GM19351 (cell line): ENCODE results near the gene PPP1R26.
"Not testable (repeated sequence)": the region's sequence is repeated elsewhere in the genome, so short reads cannot be mapped to it uniquely, and the experiment has no call there.

Experiments
- ATAC-seq: cut with Tn5 transposase; IDR thresholded peaks from one replicate; pipeline ENCODE4 v1.9.1; 2021; ENCODE audit warnings: mild to moderate bottlenecking, moderate library complexity; ENCODE audit not compliant: unreplicated experiment

PPP1R26 gene

GRCh38 chr9:135504262-135505243, 25.0 kb downstream of the PPP1R26 start:
- no peak for ATAC-seq

- no peak for ATAC-seq
Measured at GRCh38 chr9:135505406-135506187, 26.0 kb downstream of the PPP1R26 start.

DNA sequence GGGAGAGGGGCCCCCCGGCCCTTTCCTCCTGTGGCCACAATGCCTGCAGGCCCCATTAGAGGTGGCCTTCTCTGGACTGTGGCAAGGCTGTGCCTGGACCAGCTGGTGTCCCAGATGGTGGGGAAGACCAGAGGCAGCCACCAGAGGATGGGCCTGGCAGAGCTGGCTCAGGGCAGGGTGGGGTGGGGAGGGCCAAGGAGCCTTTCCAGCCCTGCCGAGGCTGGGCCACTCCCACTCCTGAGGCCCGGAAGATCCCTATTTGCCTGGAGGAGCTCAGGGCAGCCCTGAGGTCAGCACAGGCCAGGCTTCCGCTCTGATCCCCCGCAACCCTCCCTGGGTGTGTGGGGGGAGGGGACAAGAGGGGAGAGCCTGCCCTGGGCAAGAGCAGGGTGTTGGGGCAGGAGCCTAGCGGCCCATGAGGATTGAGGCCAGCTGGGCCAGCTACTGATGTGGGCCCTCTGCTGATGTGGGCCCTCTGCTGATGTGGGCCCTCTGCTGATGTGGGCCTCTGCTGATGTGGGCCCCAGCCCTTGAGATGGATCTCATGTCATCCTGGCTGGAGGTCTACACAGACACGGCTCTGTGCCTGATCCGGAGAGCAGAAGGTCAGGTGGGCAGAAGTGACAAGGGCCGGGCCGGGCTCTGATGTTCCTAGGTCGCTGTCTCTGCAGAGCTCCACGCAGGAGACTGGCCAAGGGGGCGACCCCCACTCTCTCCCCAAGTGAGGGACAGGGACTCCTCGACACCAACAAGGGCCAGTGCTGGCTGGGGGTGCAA, 26.9 kb downstream of the PPP1R26 start:
- ATAC-seq, result no peak

DNA sequence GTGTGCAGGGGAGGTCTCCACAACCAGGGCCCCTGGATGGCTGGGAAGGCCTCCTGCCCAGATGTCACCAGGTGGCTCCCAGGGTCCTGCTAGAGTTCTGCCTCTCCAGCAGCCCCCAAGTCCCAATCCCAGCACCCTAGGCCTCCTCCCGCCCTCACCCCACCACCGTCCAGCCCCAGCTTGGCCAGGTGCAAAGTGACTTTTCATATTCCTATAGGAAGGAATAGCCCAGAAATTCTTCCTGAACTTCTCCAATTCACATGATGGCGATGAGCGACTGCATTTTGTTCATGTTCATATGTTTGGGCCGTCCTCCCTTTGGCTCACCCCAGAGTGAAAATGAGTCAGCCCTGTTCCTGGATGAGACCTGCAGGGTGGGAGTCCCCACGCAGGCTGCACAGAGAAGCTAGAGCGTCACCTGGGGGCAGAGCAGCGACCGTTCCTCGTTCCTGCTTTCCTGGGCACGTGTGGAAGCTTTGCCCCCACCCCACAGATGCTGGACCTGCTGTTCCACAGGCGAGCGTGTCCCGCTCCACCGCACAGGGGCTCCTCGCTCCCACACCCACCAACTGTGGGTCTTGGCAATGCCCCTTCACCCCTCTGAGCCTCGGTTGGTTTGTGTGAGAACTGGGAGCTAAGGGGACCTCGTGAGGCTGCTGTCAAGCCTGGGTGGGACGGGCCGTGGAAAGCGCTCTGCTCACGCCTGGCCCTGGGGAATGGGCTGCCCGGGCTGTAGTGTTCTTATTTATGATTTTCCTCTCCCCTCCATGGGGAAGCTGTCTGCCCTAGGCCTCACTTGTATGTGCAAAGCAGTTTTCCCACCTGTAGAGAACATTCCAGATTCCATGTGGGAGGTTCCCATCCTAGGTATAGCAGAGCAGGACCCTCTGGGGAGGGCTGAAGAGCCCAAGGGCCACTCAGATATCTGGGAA, 27.8 kb downstream of the PPP1R26 start:
- no peak for ATAC-seq

DNA sequence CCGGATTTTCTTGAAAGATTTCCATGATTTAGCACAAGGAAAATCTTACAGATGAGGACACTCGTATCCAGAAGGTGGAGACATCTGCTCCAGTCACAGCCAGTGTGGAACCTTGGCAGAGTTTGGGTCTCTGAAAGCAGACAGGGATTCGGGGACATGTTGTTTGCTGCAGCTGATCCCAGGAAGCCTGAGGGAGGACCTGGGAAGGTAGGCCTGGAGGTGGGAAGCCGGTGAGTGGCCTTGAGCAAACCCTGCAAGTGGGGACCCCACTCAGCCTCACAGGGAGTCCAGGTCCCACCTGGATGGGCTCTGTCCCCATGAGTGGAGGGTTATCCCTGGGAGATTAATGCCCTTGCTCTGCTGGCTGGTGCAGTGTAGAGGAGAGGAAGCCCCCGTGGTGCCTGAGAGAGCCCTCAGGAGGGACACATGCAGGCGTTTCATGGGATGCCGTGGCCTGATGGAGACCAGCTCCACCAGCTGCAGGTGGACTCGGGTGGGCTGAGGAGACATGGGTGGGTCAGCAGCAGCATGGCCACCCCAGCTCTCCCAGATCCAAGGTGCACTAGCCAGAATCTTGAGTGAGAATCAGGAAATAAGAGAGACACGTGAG, 28.7 kb downstream of the PPP1R26 start:
- no peak for ATAC-seq

DNA sequence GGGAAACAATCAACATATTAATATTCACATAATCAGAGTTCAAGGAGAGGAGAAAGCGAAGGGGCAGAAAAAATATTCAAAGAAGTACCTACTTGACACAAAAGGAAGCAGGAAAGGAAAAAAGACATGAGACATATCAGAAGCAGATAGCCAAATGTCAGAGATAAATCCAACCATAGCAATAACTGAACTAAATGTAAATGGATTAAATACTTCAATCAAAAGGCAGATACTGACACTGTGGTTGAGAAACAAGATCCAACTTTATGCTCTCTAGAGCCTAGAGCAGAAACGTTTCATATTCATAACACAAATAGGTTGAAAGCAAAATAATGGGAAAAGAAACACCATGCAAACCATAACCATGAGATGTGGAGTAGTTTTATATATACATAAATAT, 29.9 kb downstream of the PPP1R26 start:
- ATAC-seq, result no peak

- ATAC-seq, result no peak
Measured at GRCh38 chr9:135512241-135512603, 32.6 kb downstream of the PPP1R26 start.

DNA sequence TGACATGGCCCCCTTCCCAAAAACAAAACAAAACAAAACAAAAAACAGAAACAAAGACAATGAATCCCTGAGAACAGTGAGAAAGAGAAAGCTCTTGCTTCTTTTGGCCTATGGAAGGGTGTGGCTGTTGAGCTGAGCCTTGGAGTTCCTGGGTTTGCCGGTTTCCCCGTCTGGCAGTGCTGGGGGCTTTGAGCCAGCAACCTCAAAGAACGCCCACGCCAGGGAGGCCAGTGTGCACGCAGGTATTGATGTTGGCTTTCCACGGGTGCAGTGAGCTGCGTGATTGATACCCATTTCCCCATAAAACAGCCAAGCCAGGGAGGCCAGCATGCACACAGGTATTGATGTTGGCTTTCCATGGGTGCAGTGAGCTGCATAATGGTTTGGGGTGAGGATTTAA, 33.3 kb downstream of the PPP1R26 start:
- no peak for ATAC-seq

GRCh38 chr9:135513351-135513846, 33.8 kb downstream of the PPP1R26 start:
- ATAC-seq, result no peak

- not testable (repeated sequence) for ATAC-seq
Measured at GRCh38 chr9:135513906-135514305, 34.3 kb downstream of the PPP1R26 start.

DNA sequence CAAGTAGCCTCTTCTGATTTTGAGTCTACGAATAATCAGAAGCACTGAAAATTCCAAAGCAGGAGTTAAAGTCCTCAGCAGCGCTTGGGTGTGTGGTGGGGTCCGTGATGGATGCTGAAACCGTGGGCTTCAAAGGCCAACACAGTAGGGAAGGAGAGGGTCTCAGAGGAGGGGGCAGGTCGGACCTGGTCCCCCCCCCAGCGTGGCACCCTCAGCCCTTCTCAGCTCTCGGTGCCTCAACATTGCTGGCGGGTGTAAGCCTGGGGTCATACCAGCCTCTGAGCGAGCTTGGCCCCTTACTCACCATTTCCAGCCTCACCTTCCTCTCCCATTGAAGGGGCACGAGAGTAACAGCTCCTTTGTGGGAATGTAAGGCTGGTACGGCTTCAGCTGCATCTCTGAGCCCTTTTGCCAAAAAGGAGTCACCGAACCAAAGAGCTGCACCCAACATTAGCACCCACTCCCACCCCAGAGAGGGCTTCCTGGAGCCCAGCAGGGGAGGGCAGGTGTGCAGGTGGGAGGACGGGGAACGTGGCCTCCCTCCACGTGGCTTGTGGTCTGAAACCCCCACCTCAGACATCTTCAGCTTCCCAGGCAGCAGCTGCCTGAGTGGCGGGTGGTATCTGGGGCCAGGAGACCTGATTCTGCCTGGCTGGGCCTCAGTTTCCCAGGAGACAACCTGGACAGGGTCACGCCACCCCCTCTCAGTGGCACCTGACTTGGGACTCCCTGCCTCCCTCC, 34.9 kb downstream of the PPP1R26 start:
- no peak for ATAC-seq

- ATAC-seq, result no peak
Measured at GRCh38 chr9:135515083-135515951, 35.7 kb downstream of the PPP1R26 start.

GRCh38 chr9:135516132-135516860, 36.7 kb downstream of the PPP1R26 start:
- no peak for ATAC-seq

DNA sequence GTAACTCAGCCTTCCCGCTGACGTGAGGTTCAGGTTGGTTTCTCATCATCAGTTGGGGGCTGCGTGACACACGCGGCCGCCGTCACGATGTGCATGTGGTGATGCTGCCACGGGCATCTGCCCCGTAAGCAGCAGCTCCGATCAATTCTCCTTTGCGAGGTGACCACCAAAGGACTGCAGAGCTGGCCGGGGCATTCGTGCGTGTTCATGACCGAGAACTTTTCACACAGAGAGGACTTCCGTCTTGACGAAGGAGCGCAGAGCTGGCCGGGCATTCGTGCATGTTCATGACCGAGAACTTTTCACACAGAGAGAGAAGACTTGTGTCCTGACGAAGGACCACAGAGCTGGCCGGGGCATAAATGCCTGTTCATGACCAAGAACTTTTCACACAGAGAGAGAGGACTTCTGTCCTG, 37.8 kb downstream of the PPP1R26 start:
- no peak for ATAC-seq

DNA sequence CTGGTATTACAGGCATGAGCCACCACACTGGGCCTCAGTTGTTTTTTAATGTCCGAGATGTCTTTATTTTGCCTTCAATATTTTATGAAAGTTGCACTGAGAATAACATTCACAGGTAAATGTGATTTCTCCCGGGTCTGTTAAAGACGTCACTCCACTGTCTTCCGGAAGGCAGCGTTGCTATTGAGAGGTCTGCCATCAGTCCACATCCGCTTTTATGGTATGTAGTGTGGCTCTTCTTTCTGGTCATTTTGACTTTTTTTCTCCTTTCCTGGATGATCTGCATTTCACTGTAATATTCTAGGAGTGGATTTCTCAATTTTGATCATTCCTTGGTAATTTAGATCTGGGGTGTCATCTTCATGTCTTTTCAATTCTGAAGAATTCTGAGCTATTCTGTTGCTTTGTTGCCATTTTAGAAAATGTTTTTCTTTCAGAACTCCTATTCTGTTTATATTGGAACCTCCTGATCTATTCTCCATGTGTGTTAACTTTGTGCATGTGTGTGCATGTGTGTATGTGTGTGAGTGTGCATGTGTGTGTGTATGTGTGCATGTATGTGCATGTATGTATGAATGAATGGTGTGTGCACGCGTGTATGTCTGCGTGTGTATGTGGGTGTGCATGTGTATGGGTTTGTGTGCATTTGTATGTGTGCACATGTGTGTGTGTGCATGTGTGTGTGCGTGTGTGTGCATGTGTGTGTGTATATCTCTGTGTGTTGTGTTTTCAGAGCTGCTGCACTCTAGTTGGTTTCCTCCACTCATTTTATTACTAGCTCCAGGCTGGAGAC, 39.8 kb downstream of the PPP1R26 start:
- ATAC-seq, result no peak

DNA sequence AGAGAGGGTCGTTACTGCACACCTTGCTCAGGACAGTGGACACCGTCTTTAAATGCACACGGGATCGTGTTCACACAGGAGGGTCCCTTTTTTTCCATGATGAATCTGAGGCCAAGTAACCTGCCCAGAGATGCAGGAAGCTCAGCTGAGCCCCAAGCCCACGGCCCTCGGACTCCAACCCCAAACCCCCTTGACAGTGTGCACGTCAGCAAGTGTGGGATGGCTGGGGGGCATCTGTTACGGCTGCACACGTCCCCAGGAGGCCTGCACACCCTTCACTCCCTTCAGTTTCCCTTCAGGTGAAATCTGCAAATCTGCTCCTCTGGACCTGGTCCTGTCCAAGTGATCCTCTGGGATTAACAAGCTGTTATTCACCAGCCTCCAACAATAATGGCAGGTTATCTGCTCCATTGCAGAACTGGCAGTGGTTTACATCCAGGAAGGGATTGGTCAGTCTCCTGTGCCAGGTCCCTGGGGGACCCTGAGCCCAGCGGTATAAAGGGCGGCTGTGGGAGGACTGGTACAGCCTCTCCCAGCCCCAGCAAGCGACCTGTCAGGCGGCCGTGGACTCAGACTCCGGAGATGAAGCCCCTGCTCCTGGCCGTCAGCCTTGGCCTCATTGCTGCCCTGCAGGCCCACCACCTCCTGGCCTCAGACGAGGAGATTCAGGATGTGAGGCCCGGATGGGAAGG, 41.5 kb downstream of the PPP1R26 start, which contains the start of gene LCN1:
Gene LCN1 (plus strand): TSS at position 525 of the 692 bp plus-strand sequence. CDS start 58 bp downstream, at position 583.
- no peak for ATAC-seq
